ACHN (cell line): ENCODE data around the gene SHC2.
"Not testable (repeated sequence)": the region's sequence is repeated elsewhere in the genome, so short reads cannot be mapped to it uniquely, and the experiment has no call there.

Experiments
- DNase-seq: peaks from one replicate; pipeline ENCODE4 v3.0.0-alpha.2; 2015
- in situ Hi-C: cut with HindIII; loops from 2 replicates; pipeline ENCODE4 v1.10.0; 2017; ENCODE audit warnings: low sequenced_read_pairs, low pct_ligation_motif_present, low pct_unique_long_range_greater_than_20kb

The SHC2 gene

GRCh38 chr19:436413-436950, 24.4 kb downstream of the SHC2 start:
- in situ Hi-C loops, result no loop called here
- DNase-seq, result no peak

- no peak for DNase-seq
- in situ Hi-C loops, result no loop called here
These were observed 25.0 kb downstream of the SHC2 start for GRCh38 chr19:435707-436412.

GRCh38 chr19:435056-435706, 25.7 kb downstream of the SHC2 start:
- in situ Hi-C loops, result no loop called here

GRCh38 chr19:434152-434960, 26.5 kb downstream of the SHC2 start:
- in situ Hi-C loops, result no loop called here
- DNase-seq, result no peak

More at GRCh38 chr19:435056-435706, 25.7 kb downstream of the SHC2 start:
- no peak for DNase-seq

GRCh38 chr19:430701-431100, 30.1 kb downstream of the SHC2 start:
- in situ Hi-C loops, result no loop called here

GRCh38 chr19:428149-428548, 32.7 kb downstream of the SHC2 start:
- no peak for DNase-seq
- in situ Hi-C loops, result no loop called here

More at GRCh38 chr19:430701-431100, 30.1 kb downstream of the SHC2 start:
- no peak for DNase-seq

GRCh38 chr19:427675-428074, 33.2 kb downstream of the SHC2 start:
- in situ Hi-C loops, DNase-seq: not testable (repeated sequence)

- DNase-seq, result no peak
- in situ Hi-C loops, result no loop called here
These were observed 33.9 kb downstream of the SHC2 start for GRCh38 chr19:426725-427445.

- no peak for DNase-seq
- in situ Hi-C loops, result no loop called here
These were observed 35.8 kb downstream of the SHC2 start for GRCh38 chr19:425056-425455.

- in situ Hi-C loops, result no loop called here
These were observed 36.3 kb downstream of the SHC2 start for GRCh38 chr19:424546-424945.

GRCh38 chr19:423691-424466, 37.0 kb downstream of the SHC2 start:
- in situ Hi-C loops, result no loop called here
- no peak for DNase-seq

More at GRCh38 chr19:424546-424945, 36.3 kb downstream of the SHC2 start:
- no peak for DNase-seq

GRCh38 chr19:422917-423226, 38.0 kb downstream of the SHC2 start:
- in situ Hi-C loops, DNase-seq: not testable (repeated sequence)

- in situ Hi-C loops, result no loop called here
- DNase-seq, result no peak
These were observed 38.5 kb downstream of the SHC2 start for GRCh38 chr19:422213-422916.

GRCh38 chr19:419721-420515, 40.9 kb downstream of the SHC2 start:
- in situ Hi-C loops, result no loop called here
- DNase-seq, result no peak

- in situ Hi-C loops, result no loop called here
- DNase-seq, result no peak
These were observed 41.8 kb downstream of the SHC2 start for GRCh38 chr19:418761-419671.

GRCh38 chr19:416416-416815, 44.4 kb downstream of the SHC2 start:
- no peak for DNase-seq
- in situ Hi-C loops, result no loop called here
